HEK293 (cell line): ENCODE measurements around the gene ARF5.

Experiments used
- OVOL3 ChIP-seq: fragments of 450-650 bp; formaldehyde crosslinking; IDR thresholded peaks from 2 replicates; pipeline ENCODE4 v1.5.1; 2016; ENCODE audit warnings: missing biosample characterization, missing genetic modification characterization
- SCRT1 ChIP-seq: fragments of 450-650 bp; formaldehyde crosslinking; IDR thresholded peaks from 2 replicates; pipeline ENCODE4 v1.5.1; 2016; ENCODE audit warnings: missing biosample characterization, missing genetic modification characterization, borderline replicate concordance
- ZBTB20 ChIP-seq: fragments of 450-650 bp; formaldehyde crosslinking; IDR thresholded peaks from 2 replicates; pipeline ENCODE4 v1.5.1; 2016; ENCODE audit warnings: missing biosample characterization, missing genetic modification characterization
- ZBTB8A ChIP-seq: fragments of 450-650 bp; formaldehyde crosslinking; IDR thresholded peaks from 2 replicates; pipeline ENCODE4 v1.5.1; 2016; ENCODE audit warnings: missing biosample characterization, missing genetic modification characterization
- ZNF121 ChIP-seq: fragments of 450-650 bp; formaldehyde crosslinking; IDR thresholded peaks from 2 replicates; pipeline ENCODE4 v1.5.1; 2016; ENCODE audit warnings: missing biosample characterization, missing genetic modification characterization
- ZNF341 ChIP-seq: fragments of 450-650 bp; formaldehyde crosslinking; IDR thresholded peaks from 2 replicates; pipeline ENCODE4; 2016; ENCODE audit warnings: low read depth, missing biosample characterization, missing genetic modification characterization
- TF ChIP-seq, protein P1 (sequence below): fragments of 450-650 bp; formaldehyde crosslinking; IDR thresholded peaks from 2 replicates; pipeline ENCODE4 v1.5.1; 2016; ENCODE audit warnings: missing biosample characterization, missing genetic modification characterization
- TF ChIP-seq, protein P2 (sequence below): fragments of 450-650 bp; formaldehyde crosslinking; IDR thresholded peaks from 2 replicates; pipeline ENCODE4 v1.5.1; 2016; ENCODE audit warnings: missing biosample characterization, missing genetic modification characterization
- TF ChIP-seq, protein P3 (sequence below): fragments of 450-650 bp; formaldehyde crosslinking; IDR thresholded peaks from 2 replicates; pipeline ENCODE4 v1.5.1; 2016; ENCODE audit warnings: missing biosample characterization, missing genetic modification characterization

GRCh38 chr7:127598318-127598717 is 10.1 kb downstream of the ARF5 start:
- TF ChIP-seq SCRT1 (tag by site-specific recombination) (no peak), ZNF341 (tag by site-specific recombination) (no peak), ZBTB20 (tag by site-specific recombination) (no peak), OVOL3 (tag by site-specific recombination) (no peak), ZBTB8A (no peak), ZNF121 (no peak)
- TF ChIP-seq, protein P1, sequence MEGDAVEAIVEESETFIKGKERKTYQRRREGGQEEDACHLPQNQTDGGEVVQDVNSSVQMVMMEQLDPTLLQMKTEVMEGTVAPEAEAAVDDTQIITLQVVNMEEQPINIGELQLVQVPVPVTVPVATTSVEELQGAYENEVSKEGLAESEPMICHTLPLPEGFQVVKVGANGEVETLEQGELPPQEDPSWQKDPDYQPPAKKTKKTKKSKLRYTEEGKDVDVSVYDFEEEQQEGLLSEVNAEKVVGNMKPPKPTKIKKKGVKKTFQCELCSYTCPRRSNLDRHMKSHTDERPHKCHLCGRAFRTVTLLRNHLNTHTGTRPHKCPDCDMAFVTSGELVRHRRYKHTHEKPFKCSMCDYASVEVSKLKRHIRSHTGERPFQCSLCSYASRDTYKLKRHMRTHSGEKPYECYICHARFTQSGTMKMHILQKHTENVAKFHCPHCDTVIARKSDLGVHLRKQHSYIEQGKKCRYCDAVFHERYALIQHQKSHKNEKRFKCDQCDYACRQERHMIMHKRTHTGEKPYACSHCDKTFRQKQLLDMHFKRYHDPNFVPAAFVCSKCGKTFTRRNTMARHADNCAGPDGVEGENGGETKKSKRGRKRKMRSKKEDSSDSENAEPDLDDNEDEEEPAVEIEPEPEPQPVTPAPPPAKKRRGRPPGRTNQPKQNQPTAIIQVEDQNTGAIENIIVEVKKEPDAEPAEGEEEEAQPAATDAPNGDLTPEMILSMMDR (tag by site-specific recombination) = no peak
- TF ChIP-seq, protein P2, sequence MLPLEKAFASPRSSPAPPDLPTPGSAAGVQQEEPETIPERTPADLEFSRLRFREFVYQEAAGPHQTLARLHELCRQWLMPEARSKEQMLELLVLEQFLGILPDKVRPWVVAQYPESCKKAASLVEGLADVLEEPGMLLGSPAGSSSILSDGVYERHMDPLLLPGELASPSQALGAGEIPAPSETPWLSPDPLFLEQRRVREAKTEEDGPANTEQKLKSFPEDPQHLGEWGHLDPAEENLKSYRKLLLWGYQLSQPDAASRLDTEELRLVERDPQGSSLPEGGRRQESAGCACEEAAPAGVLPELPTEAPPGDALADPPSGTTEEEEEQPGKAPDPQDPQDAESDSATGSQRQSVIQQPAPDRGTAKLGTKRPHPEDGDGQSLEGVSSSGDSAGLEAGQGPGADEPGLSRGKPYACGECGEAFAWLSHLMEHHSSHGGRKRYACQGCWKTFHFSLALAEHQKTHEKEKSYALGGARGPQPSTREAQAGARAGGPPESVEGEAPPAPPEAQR (tag by site-specific recombination) = no peak
- TF ChIP-seq, protein P3, sequence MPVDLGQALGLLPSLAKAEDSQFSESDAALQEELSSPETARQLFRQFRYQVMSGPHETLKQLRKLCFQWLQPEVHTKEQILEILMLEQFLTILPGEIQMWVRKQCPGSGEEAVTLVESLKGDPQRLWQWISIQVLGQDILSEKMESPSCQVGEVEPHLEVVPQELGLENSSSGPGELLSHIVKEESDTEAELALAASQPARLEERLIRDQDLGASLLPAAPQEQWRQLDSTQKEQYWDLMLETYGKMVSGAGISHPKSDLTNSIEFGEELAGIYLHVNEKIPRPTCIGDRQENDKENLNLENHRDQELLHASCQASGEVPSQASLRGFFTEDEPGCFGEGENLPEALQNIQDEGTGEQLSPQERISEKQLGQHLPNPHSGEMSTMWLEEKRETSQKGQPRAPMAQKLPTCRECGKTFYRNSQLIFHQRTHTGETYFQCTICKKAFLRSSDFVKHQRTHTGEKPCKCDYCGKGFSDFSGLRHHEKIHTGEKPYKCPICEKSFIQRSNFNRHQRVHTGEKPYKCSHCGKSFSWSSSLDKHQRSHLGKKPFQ (tag by site-specific recombination) = no peak
